ENCODE measurements around the gene PCSK5.

PCSK5 gene

DNA sequence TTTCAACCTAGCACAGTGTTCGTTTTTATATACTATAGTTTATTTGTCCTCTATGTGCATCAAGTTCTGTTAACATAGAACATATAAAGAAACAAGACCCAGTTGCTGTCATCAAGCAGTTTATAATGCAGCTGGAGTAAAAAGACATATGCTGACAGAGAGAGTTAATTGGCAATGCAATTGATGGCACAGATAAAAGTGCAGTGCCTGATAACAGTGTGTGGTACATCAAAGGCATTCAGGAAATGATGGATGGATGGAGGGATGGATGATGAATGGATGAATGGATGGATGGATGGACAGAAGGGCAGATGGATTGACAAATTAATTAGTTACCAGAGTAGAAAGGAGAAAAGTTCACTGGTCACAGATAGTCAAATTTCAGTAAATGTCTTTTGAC, 264.9 kb downstream of the PCSK5 start:
- no peak for DNase-seq

DNA sequence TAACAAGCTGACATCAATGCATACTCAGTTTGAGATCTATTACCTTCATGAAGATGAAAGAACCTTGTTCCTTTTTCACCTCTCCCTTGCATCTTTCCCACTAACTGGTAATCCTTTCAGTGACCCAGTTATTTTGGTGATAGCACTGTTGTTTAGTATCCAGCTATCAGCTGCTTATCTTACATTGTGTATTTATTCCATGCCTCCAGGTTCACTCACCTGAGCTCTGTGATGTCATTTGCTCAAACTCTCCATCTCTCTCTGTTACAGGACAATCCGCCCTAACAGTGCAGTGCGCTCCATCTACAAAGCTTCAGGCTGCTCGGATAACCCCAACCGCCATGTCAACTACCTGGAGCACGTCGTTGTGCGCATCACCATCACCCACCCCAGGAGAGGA, 268.2 kb downstream of the PCSK5 start:
- DNase-seq, result no peak

GRCh38 chr9:76159293-76159926, 268.9 kb downstream of the PCSK5 start:
- DNase-seq, result no peak

- no peak for DNase-seq
These were observed 270.6 kb downstream of the PCSK5 start for GRCh38 chr9:76161106-76161505.

DNA sequence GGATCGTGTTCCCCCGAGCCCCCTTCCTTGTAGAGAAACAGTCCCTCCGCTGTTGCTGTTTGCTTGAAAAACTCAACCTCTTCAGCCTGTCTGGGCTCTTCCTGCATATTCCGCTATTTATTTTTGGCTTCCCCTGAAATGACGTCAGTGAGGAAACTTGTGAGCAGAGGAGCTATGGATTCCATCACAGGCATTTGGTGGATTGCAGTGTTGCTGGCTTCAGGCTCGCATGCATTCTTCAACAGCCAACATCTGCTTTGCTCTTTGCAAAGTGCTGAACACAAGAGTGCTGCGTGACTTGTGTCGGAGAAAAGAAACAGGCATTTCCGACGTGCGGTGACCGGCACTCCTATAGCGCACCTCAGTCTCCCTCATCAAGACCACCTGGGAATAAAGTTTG, 271.1 kb downstream of the PCSK5 start:
- no peak for DNase-seq

DNA sequence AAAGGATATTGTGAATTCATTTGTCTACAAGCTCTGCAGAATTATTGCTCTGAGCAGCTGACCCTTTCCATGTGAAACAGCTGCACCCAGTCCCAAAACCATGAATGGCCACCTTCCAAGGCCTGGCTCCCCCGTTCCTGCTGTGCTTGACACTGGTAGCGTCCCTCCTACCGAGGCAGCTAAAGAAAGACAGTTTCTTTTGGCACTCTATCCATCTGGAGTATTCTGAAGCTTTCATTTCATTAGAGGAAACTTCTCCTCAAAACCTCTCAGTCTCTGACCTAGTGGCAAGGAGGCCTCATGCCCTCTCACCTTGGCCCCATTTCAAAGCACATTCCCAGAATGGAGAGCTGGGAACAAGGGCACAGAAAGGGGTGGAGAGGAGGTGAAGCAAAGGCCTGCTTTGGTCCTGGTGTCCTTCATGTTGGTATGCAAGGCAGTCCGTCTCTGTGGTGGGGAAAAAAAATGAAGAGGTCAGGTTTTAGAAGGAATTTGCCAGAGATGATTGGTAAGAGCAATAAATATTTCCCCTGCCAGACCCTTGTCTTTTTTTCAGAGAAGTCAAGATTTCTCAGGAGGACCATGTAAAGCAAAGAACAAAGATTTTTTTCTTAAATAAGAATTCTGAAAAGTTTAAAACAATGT, 271.7 kb downstream of the PCSK5 start:
- DNase-seq, result no peak

GRCh38 chr9:76162751-76163500, 272.5 kb downstream of the PCSK5 start:
- DNase-seq, result no peak

- DNase-seq, result no peak
These were observed 276.1 kb downstream of the PCSK5 start for GRCh38 chr9:76166526-76166925.

- DNase-seq, result no peak
These were observed 285.7 kb downstream of the PCSK5 start for GRCh38 chr9:76176171-76176570.

GRCh38 chr9:76177931-76178330, 287.5 kb downstream of the PCSK5 start:
- DNase-seq, result no peak

- no peak for DNase-seq
These were observed 290.1 kb downstream of the PCSK5 start for GRCh38 chr9:76180541-76180940.

DNA sequence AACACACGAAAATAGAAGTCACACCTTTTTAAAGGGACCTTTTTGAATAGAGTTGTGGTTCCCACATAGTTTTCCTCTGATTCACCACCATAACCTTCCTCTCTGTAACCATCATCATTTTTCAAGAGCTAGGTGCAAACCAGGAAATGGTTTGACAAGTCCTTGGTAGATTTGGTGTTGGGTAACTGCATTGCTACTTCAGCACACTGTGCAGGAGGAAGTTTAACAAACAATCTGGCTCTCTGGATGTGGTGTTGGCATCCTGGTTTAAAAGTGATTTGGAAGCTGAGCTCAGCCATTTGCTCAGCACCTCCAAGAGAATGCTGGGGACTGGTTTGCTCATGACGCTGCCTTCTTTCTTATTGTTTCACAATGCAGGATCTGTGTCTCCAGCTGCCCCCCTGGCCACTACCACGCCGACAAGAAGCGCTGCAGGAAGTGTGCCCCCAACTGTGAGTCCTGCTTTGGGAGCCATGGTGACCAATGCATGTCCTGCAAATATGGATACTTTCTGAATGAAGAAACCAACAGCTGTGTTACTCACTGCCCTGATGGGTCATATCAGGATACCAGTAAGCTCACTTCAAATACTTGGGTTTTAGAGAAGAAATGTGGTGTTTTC, 290.7 kb downstream of the PCSK5 start:
- DNase-seq, result no peak

DNA sequence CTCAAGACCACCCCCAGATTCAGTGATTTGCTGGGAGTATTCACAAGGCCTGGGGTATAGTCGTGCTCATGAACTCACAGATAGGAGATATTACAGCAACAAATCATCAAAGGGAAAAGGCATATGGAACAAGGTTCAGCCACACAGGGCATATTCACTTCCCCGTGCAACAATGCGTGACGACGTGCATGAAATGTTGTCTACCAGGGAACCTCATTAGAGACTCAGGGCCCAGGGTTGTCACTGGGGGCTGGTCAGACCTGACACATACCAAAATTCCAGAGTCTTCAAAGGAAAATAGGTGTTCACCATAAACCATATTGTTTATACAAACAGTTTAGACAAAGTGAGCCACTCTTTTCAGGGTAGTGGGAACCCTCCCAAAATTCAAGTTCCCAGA, 291.3 kb downstream of the PCSK5 start:
- DNase-seq, result no peak

GRCh38 chr9:76185432-76185831, 295.0 kb downstream of the PCSK5 start:
- DNase-seq, result no peak

DNA sequence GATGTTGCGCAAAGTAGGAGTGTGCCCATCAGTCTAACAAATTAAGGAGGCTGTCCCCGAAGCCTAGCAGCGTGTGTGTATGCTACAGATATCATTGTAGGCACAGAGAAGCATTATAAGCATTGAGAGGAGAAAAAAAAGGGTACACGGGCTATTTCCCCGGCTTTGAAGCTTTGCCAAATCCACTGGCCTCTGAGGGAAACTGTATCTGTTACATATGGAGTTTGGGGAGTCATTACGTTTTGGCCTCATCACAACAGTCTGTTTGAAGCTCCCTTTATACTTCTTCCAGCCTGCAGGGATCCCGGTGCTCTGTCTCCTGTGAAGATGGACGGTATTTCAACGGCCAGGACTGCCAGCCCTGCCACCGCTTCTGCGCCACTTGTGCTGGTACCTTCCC, 297.8 kb downstream of the PCSK5 start:
- no peak for DNase-seq

DNA sequence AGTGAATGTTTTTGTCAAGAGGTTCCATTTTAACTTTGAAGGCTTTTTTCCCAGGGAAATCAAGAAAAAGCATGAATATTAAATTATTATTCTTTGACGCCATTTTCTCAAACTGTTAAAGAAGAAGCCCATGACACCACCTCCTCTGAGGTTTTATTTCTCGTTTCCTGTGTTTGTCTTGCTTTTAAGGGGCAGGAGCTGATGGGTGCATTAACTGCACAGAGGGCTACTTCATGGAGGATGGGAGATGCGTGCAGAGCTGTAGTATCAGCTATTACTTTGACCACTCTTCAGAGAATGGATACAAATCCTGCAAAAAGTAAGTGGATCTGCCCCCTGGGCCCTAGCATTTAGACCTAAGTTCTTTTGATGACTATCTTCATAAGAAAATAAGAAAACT, 298.4 kb downstream of the PCSK5 start:
- DNase-seq, result no peak

DNA sequence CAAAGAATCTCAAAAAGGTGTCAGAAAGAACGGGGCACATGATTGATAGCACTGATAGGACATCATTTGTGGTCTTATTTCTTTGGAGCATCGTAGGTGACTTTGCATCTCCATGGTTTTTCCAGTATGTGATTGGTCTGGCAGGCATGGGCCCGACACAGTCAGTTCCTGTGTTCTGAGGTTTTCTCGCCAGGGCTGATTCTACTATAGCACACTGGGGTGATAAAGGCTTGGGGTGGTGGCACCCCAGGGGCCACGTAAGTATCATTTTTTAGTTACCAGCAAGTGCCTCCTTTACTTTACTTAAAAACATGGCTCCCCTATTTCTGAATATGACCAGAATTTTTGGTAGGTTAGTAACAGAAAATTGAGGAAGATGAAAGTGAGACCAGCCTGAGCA, 301.0 kb downstream of the PCSK5 start:
- no peak for DNase-seq

DNA sequence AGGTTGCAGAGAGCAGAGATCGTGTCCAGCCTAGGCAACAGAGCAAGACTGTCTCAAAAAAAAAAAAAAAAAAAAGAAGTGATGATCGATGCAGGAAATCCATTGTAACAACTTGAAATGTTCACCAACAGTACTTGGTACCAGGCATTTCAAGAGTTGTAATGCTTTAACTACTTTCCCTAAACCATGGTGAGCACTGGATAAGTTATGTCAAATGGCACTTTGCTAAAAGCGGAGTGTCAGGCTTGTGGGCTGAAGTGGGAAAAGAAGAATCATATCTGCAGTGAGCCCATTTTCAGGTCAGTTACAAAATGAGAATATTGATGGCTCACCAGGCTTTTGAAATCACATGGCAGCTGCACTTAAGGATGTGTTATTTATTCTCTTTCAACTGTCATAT, 301.5 kb downstream of the PCSK5 start:
- no peak for DNase-seq

GRCh38 chr9:76194896-76195295, 304.4 kb downstream of the PCSK5 start:
- no peak for DNase-seq

DNA sequence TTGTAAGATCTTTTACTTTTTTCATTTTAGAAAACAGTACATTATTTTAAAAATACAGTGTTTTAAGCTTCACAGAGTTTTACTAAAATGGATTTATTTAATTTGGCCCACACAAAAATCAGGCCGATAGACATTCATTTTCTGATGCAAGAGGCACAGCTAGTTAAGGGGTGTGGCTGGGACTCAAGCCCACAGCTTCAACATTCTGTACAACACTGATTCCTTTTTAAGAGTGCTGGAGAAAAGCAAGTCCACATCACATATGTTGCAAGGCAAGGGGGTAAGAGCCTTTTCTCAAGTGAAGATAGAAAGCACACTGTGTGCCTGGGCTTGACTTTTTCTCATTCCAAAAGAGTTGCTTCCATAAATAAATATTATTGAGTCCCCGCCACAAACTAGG, 307.9 kb downstream of the PCSK5 start:
- no peak for DNase-seq

DNA sequence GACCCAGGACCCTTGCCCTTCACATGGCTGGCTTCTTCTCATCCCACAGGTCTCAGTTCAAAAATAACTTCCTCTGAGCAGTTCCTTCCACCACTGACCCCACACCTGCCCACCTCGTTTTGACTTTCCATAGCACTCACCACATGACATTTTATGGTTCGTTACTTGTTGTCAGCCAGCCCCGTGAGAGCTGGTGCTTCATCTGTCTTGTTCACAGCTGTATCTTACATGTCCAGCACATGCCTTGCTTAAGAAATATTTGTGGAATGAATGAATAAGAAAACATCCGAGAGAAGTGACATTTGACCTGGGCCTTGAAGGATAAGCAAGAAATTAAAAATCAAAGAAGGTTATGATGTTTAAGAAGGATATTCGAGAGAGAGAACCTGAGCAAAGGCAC, 309.8 kb downstream of the PCSK5 start:
- no peak for DNase-seq

DNA sequence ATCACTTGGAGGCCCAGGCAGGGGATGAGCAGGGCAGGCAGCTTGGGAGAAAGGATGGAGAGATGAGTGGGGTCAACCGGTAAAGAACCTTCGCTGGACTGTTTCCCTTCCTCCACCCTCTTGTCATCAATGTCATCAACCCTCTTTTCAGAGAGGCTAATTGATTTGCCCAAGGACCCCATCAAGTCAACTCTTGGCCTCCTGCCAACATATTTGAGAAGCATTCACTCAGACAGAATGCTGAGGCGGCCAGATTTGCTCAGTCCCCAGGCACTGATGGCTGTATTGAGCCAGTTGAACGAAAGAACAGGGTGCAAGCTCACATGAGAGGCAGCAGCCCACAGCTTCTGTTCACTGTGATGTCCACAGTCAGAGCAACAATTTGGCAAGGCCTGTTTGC, 310.3 kb downstream of the PCSK5 start:
- DNase-seq, result no peak

GRCh38 chr9:76203373-76203772, 312.9 kb downstream of the PCSK5 start:
- DNase-seq, result no peak

DNA sequence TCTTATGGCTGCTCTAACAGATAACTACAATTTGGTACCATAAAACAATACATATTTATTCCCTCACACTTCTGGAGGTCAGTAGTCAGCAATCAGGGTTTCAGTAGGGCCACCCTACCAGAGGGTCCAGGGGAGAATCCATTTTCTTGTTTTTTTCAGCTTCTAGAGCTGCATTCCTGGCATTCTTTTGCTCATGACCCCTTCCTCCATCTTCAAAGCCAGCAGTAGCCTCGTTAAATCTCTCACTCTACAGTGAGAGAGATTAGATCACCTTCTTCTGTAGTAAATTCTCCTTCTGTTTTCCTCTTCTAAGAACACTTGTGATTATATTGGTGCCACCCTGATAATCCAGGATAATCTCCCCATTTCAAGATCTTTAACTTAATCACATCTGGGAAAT, 316.3 kb downstream of the PCSK5 start:
- DNase-seq, result no peak

Data from activated effector memory CD4-positive, alpha-beta T cell treated with anti-CD3 and anti-CD28 coated beads, Interleukin-2, amount 50 U/mL, for 16 hours (primary cell).